B cell (primary cell): ENCODE results near the gene PLA2G2F. TPM values are rescaled to one million over a fixed set of nuclear protein-coding genes. Genes with fewer than 3 reads are reported as not detected.
A peak's percentile ranks its signal among the peaks of the same experiment; 100 is the strongest.

Experiments
- ATAC-seq: fragments of 200-7000 bp; cut with Tn5 transposase; one replicate; pipeline ENCODE4 v1.10.0; 2021; ENCODE audit warnings: low read depth, mild to moderate bottlenecking, moderate number of reproducible peaks, moderate library complexity
- CTCF ChIA-PET: fragments of 350-600 bp; sonication (Branson Sonifier 250); formaldehyde crosslinking; loops from one replicate; lab custom pipeline; 2021; ENCODE audit warnings: antibody characterized with exemption, inconsistent platforms; lab: Charles Lee
- POLR2A ChIA-PET: fragments of 350-600 bp; sonication (Branson Sonifier 250); formaldehyde crosslinking; loops from one replicate; lab custom pipeline; 2021; ENCODE audit warnings: antibody characterized with exemption; lab: Charles Lee
- DNase-seq: peaks from one replicate; pipeline ENCODE4 v3.0.0; 2013
- H2AFZ ChIP-seq: 2 replicates; pipeline ENCODE4 v1.6.1; 2012; ENCODE audit warnings: mild to moderate bottlenecking, low read depth, low read length; ENCODE audit not compliant: insufficient read depth, poor library complexity, severe bottlenecking
- H3K27ac ChIP-seq, 2 donors: 1 replicate in 1 of 2; 2 replicates in 1 of 2; pipeline ENCODE4 v1.5.1; 2012 to 2013; ENCODE audit warnings: low read length in 2 of 2, mild to moderate bottlenecking in 2 of 2, moderate library complexity in 1 of 2
- H3K27me3 ChIP-seq, 4 experiments: fragments of 200-600 bp in 1 of 4; sonication (generic) in 1 of 4; replicated peaks in 1 of 4; 1 replicate in 2 of 4; 2 replicates in 2 of 4; pipeline versions ENCODE4 v1.6.1 to v1.7.0; 2013 to 2016; ENCODE audit warnings: low read length in 3 of 4, mild to moderate bottlenecking in 2 of 4, mixed read lengths in 1 of 4, moderate library complexity in 1 of 4; ENCODE audit not compliant: insufficient read depth in 4 of 4, control insufficient read depth in 3 of 4; ENCODE audit errors: control extremely low read depth in 1 of 4
- H3K36me3 ChIP-seq, 2 experiments: replicated peaks in 1 of 2; 1 replicate in 1 of 2; 2 replicates in 1 of 2; pipeline versions ENCODE4 v1.6.1 to v1.7.1; 2013; ENCODE audit warnings: low read length in 1 of 2; ENCODE audit not compliant: insufficient read depth in 2 of 2, control insufficient read depth in 1 of 2; ENCODE audit errors: control extremely low read depth in 1 of 2, extremely low read depth in 1 of 2
- H3K4me1 ChIP-seq, 2 donors: fragments of 200-600 bp in 1 of 2; sonication (generic) in 1 of 2; 1 replicate in 1 of 2; 2 replicates in 1 of 2; pipeline versions ENCODE4 v1.5.1 to v1.6.1; 2013 to 2017; ENCODE audit warnings: low read length in 2 of 2; ENCODE audit not compliant: control insufficient read depth in 2 of 2, insufficient read depth in 2 of 2
- H3K4me2 ChIP-seq: replicated peaks from 2 replicates; pipeline ENCODE3; 2012; ENCODE audit warnings: mild to moderate bottlenecking, low read depth, low read length; ENCODE audit not compliant: poor library complexity, severe bottlenecking
- H3K4me3 ChIP-seq, 5 experiments: fragments of 200-600 bp in 1 of 5; sonication (generic) in 1 of 5; 1 replicate in 3 of 5; 2 replicates in 2 of 5; pipeline versions ENCODE4 v1.5.1 to v1.7.0; 2011 to 2016; ENCODE audit warnings: low read length in 4 of 5, mild to moderate bottlenecking in 4 of 5, low read depth in 2 of 5, control low read depth in 1 of 5, moderate library complexity in 1 of 5; ENCODE audit not compliant: insufficient read depth in 1 of 5; ENCODE audit errors: control extremely low read depth in 1 of 5, extremely low read depth in 1 of 5
- H3K79me2 ChIP-seq: fragments of 200-600 bp; sonication (generic); one replicate; pipeline ENCODE4 v1.6.0; 2016; ENCODE audit warnings: low read length; ENCODE audit not compliant: control insufficient read depth, insufficient read depth
- H3K9ac ChIP-seq: fragments of 200-600 bp; sonication (generic); 2 replicates; pipeline ENCODE4 v1.6.1; 2017; ENCODE audit warnings: mild to moderate bottlenecking, low read length, moderate library complexity
- H3K9me3 ChIP-seq, 3 donors: one replicate each; pipeline versions ENCODE4 v1.6.1 to v1.7.1; 2013; ENCODE audit warnings: low read length in 2 of 3; ENCODE audit not compliant: control insufficient read depth in 2 of 3, insufficient read depth in 1 of 3; ENCODE audit errors: control extremely low read depth in 1 of 3
- H4K20me1 ChIP-seq: 2 replicates; pipeline ENCODE4 v1.6.0; 2012; ENCODE audit warnings: mild to moderate bottlenecking, low read length; ENCODE audit not compliant: insufficient read depth, control insufficient read depth, poor library complexity, severe bottlenecking
- H3K27ac Mint-ChIP-seq: one replicate; pipeline ENCODE4 v1.8.0; 2021; ENCODE audit warnings: mixed read lengths
- H3K27me3 Mint-ChIP-seq: one replicate; pipeline ENCODE4 v1.8.0; 2021; ENCODE audit warnings: mixed read lengths
- H3K4me1 Mint-ChIP-seq: one replicate; pipeline ENCODE4 v1.8.0; 2021; ENCODE audit warnings: mixed read lengths
- H3K4me3 Mint-ChIP-seq: one replicate; pipeline ENCODE4 v1.8.0; 2021; ENCODE audit warnings: mixed read lengths
- H3K9me3 Mint-ChIP-seq: one replicate; pipeline ENCODE4 v1.8.0; 2022; ENCODE audit warnings: mixed read lengths; ENCODE audit not compliant: insufficient read depth
- EZH2 ChIP-seq: IDR thresholded peaks from 2 replicates; pipeline ENCODE4 v1.6.1; 2012; ENCODE audit warnings: borderline replicate concordance, low read depth, mild to moderate bottlenecking, moderate library complexity, low read length; ENCODE audit not compliant: insufficient read depth, poor library complexity, severe bottlenecking
- WGBS: methylation state at CpG from one replicate; pipeline ENCODE4 v1.1.5; 2013; ENCODE audit warnings: missing lambda C conversion rate; ENCODE audit not compliant: insufficient coverage; 5-methylcytosine and 5-hydroxymethylcytosine counted together
- intact Hi-C: fragments of 100-400 bp; cut with micrococcal nuclease; formaldehyde crosslinking; loops from one replicate; pipeline ENCODE4 v1.10.0; 2022
- polyA plus RNA-seq: library from polyadenylated mRNA; depleted of rRNA; stranded (reverse); fragments of >200 nt; gene quantifications from 2 replicates; pipeline ENCODE4 v1.2.3, GENCODE V29; 2012
- total RNA-seq, 2 donors: library from RNA; stranded (reverse); fragments of 120-200 nt in 1 of 2; gene quantifications; 1 replicate in 1 of 2; 2 replicates in 1 of 2; pipeline versions ENCODE4 v1.2.3 to v1.2.4, GENCODE V29; 2013 to 2022
- TF ChIP-seq, protein P1 (sequence below): fragments of 200-600 bp; IDR thresholded peaks from one replicate; pipeline ENCODE4 v1.8.0; 2022; ENCODE audit warnings: antibody characterized with exemption, mild to moderate bottlenecking

The PLA2G2F gene
- total and polyA plus RNA-seq, 2 donors (not counting 1 experiment from before 2014, with no cell fraction given), result not detected

DNA sequence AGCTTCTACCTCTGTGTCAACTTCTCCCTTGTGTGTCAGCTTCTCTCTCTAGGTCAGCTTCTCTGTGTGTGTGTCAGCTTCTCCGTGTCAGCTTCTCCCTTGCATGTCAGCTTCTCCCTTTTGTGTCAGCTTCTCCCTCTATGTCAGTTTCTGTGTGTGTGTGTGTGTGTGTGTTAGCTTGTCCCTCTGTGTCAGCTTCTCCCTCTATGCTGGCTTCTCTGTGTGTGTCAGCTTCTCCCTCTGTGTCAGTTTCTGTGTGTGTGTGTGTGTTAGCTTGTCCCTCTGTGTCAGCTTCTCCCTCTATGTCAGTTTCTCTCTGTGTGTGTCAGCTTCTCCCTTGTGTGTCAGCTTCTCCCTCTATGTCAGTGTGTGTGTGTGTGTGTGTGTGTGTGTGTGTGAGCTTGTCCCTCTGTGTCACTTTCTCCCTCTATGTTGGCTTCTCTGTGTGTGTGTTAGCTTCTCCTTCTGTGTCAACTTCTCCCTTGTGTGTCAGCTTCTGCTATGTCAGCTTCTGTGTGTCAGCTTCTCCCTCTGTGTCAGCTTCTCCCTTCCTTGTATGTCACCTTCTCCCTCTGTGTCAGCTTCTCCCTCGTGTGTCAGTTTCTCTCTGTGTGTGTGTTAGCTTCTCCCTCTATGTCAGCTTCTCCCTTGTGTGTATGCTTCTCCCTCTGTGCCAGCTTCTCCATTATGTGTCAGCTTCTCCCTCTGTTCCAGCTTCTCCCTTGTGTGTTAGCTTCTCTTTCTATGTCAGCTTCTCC is 40.4 kb downstream of the PLA2G2F start:
- Histone ChIP-seq H3K36me3 (no peaks in the 10 kb centered on the region), H3K4me1 (peaks cover 0 to 5% of the 10 kb centered on the region in 2 donors), H3K9me3 (peaks cover 1 to 14% (median 7%) of the 10 kb centered on the region in 3 donors), H3K79me2 (no peaks in the 10 kb centered on the region), H3K27ac (no peak overlapping the region), H2AFZ (no peak overlapping the region), H4K20me1 (no peaks in the 10 kb centered on the region), H3K4me2 (no peak overlapping the region), H3K4me3 (no peak overlapping the region), H3K9ac (no peak overlapping the region), H3K27me3 (peaks cover 0 to 12% (median 0%) of the 10 kb centered on the region in 4 experiments)
- peaks cover 12% of the 10 kb centered on the region for H3K4me1 Mint-ChIP-seq
- H3K9me3 Mint-ChIP-seq, result peaks cover 2% of the 10 kb centered on the region
- POLR2A ChIA-PET, result no interaction called here
- CTCF ChIA-PET, result interaction anchor here (1.0 to 5.4 kb wide), 6 partner anchors 8 to 262 kb away, joined by 3 to 32 read pairs (median 4); no protein-coding TSS in a partner anchor
- 100% methylated on average over 1 of the region's 2 CpGs for WGBS
- TF ChIP-seq, protein P1, sequence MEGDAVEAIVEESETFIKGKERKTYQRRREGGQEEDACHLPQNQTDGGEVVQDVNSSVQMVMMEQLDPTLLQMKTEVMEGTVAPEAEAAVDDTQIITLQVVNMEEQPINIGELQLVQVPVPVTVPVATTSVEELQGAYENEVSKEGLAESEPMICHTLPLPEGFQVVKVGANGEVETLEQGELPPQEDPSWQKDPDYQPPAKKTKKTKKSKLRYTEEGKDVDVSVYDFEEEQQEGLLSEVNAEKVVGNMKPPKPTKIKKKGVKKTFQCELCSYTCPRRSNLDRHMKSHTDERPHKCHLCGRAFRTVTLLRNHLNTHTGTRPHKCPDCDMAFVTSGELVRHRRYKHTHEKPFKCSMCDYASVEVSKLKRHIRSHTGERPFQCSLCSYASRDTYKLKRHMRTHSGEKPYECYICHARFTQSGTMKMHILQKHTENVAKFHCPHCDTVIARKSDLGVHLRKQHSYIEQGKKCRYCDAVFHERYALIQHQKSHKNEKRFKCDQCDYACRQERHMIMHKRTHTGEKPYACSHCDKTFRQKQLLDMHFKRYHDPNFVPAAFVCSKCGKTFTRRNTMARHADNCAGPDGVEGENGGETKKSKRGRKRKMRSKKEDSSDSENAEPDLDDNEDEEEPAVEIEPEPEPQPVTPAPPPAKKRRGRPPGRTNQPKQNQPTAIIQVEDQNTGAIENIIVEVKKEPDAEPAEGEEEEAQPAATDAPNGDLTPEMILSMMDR, result no peak
- TF ChIP-seq EZH2, result no peak
- ATAC-seq (no peak), DNase-seq (no peak)
- intact Hi-C loops, result no loop called here
- H3K4me3 Mint-ChIP-seq, result no peak overlapping the region
- peak overlapping the region; percentile 2 for H3K27ac Mint-ChIP-seq
- peaks cover 22% of the 10 kb centered on the region for H3K27me3 Mint-ChIP-seq
